Large intestine (tissue), 12 donors: ENCODE data around the gene SPATA18. TPM values are rescaled to one million over a fixed set of nuclear protein-coding genes. Genes with fewer than 3 reads are reported as not detected.

Source experiments
- DNase-seq, 2 donors: peaks; one replicate each; pipeline versions ENCODE4 v3.0.0 to v3.0.0-alpha.2; 2013
- H3K27ac ChIP-seq: one replicate; pipeline ENCODE4 v1.5.1; 2013; ENCODE audit warnings: low read length
- H3K27me3 ChIP-seq: 2 replicates; pipeline ENCODE4 v1.6.1; 2013; ENCODE audit warnings: low read length; ENCODE audit not compliant: control insufficient read depth, insufficient read depth
- H3K36me3 ChIP-seq: 2 replicates; pipeline ENCODE4 v1.6.1; 2013; ENCODE audit warnings: low read length; ENCODE audit not compliant: control insufficient read depth, insufficient read depth
- H3K4me1 ChIP-seq: one replicate; pipeline ENCODE4 v1.6.1; 2013; ENCODE audit warnings: low read length; ENCODE audit not compliant: control insufficient read depth, insufficient read depth
- H3K4me3 ChIP-seq: one replicate; pipeline ENCODE4 v1.5.1; 2013; ENCODE audit warnings: low read length
- H3K9me3 ChIP-seq: one replicate; pipeline ENCODE4 v1.6.1; 2013; ENCODE audit warnings: mild to moderate bottlenecking, low read depth, low read length, moderate library complexity; ENCODE audit not compliant: control insufficient read depth
- WGBS: methylation state at CpG from one replicate; pipeline ENCODE4 v1.1.5; 2013; ENCODE audit warnings: low lambda C conversion rate; ENCODE audit not compliant: insufficient coverage; 5-methylcytosine and 5-hydroxymethylcytosine counted together
- long read RNA-seq, 11 donors: transcript quantifications; one replicate each; lab custom pipeline, GENCODE V29; 2026
- polyA plus RNA-seq: library from polyadenylated mRNA; unstranded; fragments of 120-200 nt; gene quantifications from one replicate; pipeline ENCODE4 v1.2.1, GENCODE V29; 2013

SPATA18 gene
- 0.78 TPM for polyA plus RNA-seq
- long read RNA-seq, donor 1 = 0 reads
- long read RNA-seq, donor 2 = 0 reads
- long read RNA-seq, donor 3, full-length matches to known transcripts = 1 of 1 reads
- long read RNA-seq, donor 3, partial matches to known transcripts = 0 of 1 reads
- long read RNA-seq, donor 3, other reads (novel, unspliced or antisense) = 0 of 1 reads
- long read RNA-seq, donor 4 = 0 reads
- long read RNA-seq, donor 5 = 0 reads
- long read RNA-seq, donor 6 = 0 reads
- long read RNA-seq, donor 7, partial matches to known transcripts = 0 of 1 reads
- long read RNA-seq, donor 7, other reads (novel, unspliced or antisense) = 0 of 1 reads
- long read RNA-seq, donor 8 = 0 reads
- long read RNA-seq, donor 9 = 0 reads
- long read RNA-seq, donor 10 = 0 reads
- long read RNA-seq, donor 11 = 0 reads

GRCh38 chr4:52051213-52051614 lies at the start of gene SPATA18:
SPATA18 (plus strand) TSS chr4:52051304; CDS start chr4:52051705, 401 bp downstream.
- Histone ChIP-seq H3K27ac (no peak within 1 kb of the TSS), H3K9me3 (peaks cover 4% of the 10 kb centered on the region), H3K27me3 (peaks cover 24% of the 10 kb centered on the region), H3K4me3 (peak within 1 kb of the TSS; percentile 48), H3K4me1 (no peaks in the 10 kb centered on the region), H3K36me3 (no peaks in the 10 kb centered on the region)
- DNase-seq = peak in 1 of 2 donors; percentile 47
- no CpG with 5 or more reads among the region's 44 CpGs for WGBS

GRCh38 chr4:52001616-52002015 lies 49.5 kb upstream of the SPATA18 start:
- H3K4me3 ChIP-seq = no peak overlapping the region
- H3K27me3 ChIP-seq = no peaks in the 10 kb centered on the region
- no peak overlapping the region for H3K27ac ChIP-seq
- H3K9me3 ChIP-seq = no peaks in the 10 kb centered on the region
- DNase-seq = no peak
- WGBS = no CpG with 5 or more reads among the region's 2 CpGs
- peaks cover 3% of the 10 kb centered on the region for H3K36me3 ChIP-seq
- no peaks in the 10 kb centered on the region for H3K4me1 ChIP-seq

DNA sequence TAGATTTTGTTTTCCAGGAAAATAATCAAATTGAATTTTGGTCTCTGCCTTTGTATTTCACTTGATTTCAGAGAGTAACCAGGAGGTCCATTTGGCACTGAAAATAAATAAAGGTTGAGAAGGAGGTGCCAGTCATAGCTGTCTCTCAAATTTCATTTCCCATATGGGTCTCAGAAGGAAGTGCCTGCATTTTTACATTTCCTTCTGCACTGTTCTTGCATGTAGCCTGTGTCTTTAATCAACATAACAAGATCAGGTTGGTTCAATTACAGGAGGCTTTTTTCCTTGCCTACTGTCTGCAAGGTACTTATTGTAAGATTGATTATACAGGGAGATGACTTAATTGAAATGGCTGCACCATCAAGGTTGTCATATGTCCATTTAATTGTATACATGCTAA lies 46.7 kb upstream of the SPATA18 start:
- Histone ChIP-seq H3K4me1 (no peaks in the 10 kb centered on the region), H3K9me3 (no peaks in the 10 kb centered on the region), H3K4me3 (no peak overlapping the region), H3K27me3 (no peaks in the 10 kb centered on the region), H3K36me3 (peaks cover 3% of the 10 kb centered on the region), H3K27ac (no peak overlapping the region)
- no peak for DNase-seq

- no peak overlapping the region for H3K4me3 ChIP-seq
- no peak overlapping the region for H3K27ac ChIP-seq
- no peaks in the 10 kb centered on the region for H3K27me3 ChIP-seq
- H3K36me3 ChIP-seq = peaks cover 3% of the 10 kb centered on the region
- WGBS = no CpG with 5 or more reads among the region's 2 CpGs
- DNase-seq = no peak
- H3K9me3 ChIP-seq = no peaks in the 10 kb centered on the region
- peaks cover 5% of the 10 kb centered on the region for H3K4me1 ChIP-seq
Observed at GRCh38 chr4:52005604-52006273, 45.4 kb upstream of the SPATA18 start.

GRCh38 chr4:52006887-52007286 lies 44.2 kb upstream of the SPATA18 start:
- Histone ChIP-seq H3K27ac (no peak overlapping the region), H3K9me3 (no peaks in the 10 kb centered on the region), H3K36me3 (peaks cover 3% of the 10 kb centered on the region), H3K4me1 (peaks cover 15% of the 10 kb centered on the region), H3K4me3 (no peak overlapping the region), H3K27me3 (no peaks in the 10 kb centered on the region)
- WGBS = no CpG with 5 or more reads among the region's 4 CpGs
- no peak for DNase-seq

DNA sequence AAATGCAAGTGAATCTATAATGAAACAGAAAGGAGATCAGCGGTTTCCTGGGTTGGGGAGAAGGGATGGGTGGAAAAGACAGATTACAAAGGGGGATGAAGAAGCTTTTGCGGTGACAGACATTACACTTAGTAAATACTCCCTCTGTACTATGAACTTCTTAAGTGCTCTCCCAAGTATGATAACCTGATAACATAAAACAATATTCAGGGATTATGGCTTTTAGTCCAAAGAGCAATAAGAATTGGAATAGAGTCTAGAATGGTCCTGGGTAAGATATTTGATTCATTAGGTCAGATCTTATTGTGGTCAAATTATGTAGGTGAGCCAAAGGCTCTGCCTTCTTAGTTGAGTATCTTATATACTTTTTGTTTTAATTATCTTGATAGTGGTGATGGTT lies 40.1 kb upstream of the SPATA18 start:
- H3K27ac ChIP-seq = peak overlapping the region; percentile 78
- H3K9me3 ChIP-seq = no peaks in the 10 kb centered on the region
- H3K36me3 ChIP-seq = no peaks in the 10 kb centered on the region
- H3K4me3 ChIP-seq = no peak overlapping the region
- H3K27me3 ChIP-seq = no peaks in the 10 kb centered on the region
- DNase-seq = peak in 1 of 2 donors; percentile 57
- peaks cover 27% of the 10 kb centered on the region for H3K4me1 ChIP-seq
- WGBS = 33% methylated on average over 1 of the region's 2 CpGs

- no peaks in the 10 kb centered on the region for H3K27me3 ChIP-seq
- peak overlapping the region; percentile 78 for H3K27ac ChIP-seq
- peak in 1 of 2 donors; percentile 76 for DNase-seq
- 0% methylated on average over 1 of the region's 1 CpG for WGBS
- no peaks in the 10 kb centered on the region for H3K36me3 ChIP-seq
- H3K9me3 ChIP-seq = no peaks in the 10 kb centered on the region
- H3K4me3 ChIP-seq = no peak overlapping the region
- H3K4me1 ChIP-seq = peaks cover 27% of the 10 kb centered on the region
Observed at GRCh38 chr4:52012651-52013050, 38.5 kb upstream of the SPATA18 start.

DNA sequence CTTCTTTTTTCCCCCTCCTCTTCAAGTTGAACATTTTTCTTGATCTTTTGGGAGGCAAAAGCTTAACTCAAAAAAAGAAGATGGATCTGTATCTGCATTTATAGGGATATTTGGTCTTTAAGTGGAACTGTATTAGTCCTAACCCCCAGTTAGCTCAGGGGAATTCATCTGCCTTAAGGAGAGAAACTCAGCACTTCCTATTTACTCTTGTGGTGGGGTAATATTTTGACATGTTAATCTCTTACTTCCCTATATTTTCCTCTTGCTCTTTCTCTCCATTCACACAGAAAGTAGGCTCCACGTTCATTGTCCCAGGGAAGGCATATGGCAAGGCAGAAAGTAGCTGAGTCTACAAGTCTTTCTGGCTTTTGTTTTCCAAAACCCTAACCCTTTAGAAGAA lies 36.2 kb upstream of the SPATA18 start:
- H3K36me3 ChIP-seq = no peaks in the 10 kb centered on the region
- H3K27ac ChIP-seq = peak overlapping the region; percentile 82
- no peak overlapping the region for H3K4me3 ChIP-seq
- peak in 1 of 2 donors; percentile 34 for DNase-seq
- peaks cover 43% of the 10 kb centered on the region for H3K4me1 ChIP-seq
- WGBS = no CpG with 5 or more reads among the region's 1 CpG
- H3K9me3 ChIP-seq = no peaks in the 10 kb centered on the region
- no peaks in the 10 kb centered on the region for H3K27me3 ChIP-seq

GRCh38 chr4:52015366-52015765 lies 35.7 kb upstream of the SPATA18 start:
- Histone ChIP-seq H3K27me3 (no peaks in the 10 kb centered on the region), H3K36me3 (no peaks in the 10 kb centered on the region), H3K4me3 (no peak overlapping the region), H3K27ac (peak overlapping the region; percentile 82), H3K9me3 (no peaks in the 10 kb centered on the region), H3K4me1 (peaks cover 45% of the 10 kb centered on the region)
- WGBS = 40% methylated on average over 1 of the region's 7 CpGs
- DNase-seq = peak in 1 of 2 donors; percentile 55

GRCh38 chr4:52016981-52017380 lies 34.1 kb upstream of the SPATA18 start:
- 60% methylated on average over 1 of the region's 3 CpGs for WGBS
- H3K27ac ChIP-seq = peak overlapping the region; percentile 82
- peaks cover 32% of the 10 kb centered on the region for H3K4me1 ChIP-seq
- DNase-seq = peak; percentile 47 to 78
- no peaks in the 10 kb centered on the region for H3K9me3 ChIP-seq
- H3K36me3 ChIP-seq = no peaks in the 10 kb centered on the region
- H3K27me3 ChIP-seq = no peaks in the 10 kb centered on the region
- peak overlapping the region; percentile 19 for H3K4me3 ChIP-seq
